T-helper 2 cell treated with Interferon-gamma antibody and Interleukin-4, amounts not matched to agents 5 μg/mL and 100 μg/mL, for 36 hours (primary cell): ENCODE data around the gene ACAD10.

Experiments used
- DNase-seq: peaks from one replicate; pipeline ENCODE4 v3.0.0; 2021; ENCODE audit warnings: low spot score
- H3K27ac Mint-ChIP-seq: one replicate; pipeline ENCODE4 v1.8.0; 2021; ENCODE audit warnings: mild to moderate bottlenecking, mixed read lengths
- H3K27me3 Mint-ChIP-seq: one replicate; pipeline ENCODE4 v1.8.0; 2021; ENCODE audit warnings: low read depth, mixed read lengths
- H3K36me3 Mint-ChIP-seq: one replicate; pipeline ENCODE4 v1.8.0; 2021; ENCODE audit warnings: low read depth, mixed read lengths
- H3K4me1 Mint-ChIP-seq: one replicate; pipeline ENCODE4 v1.8.0; 2021; ENCODE audit warnings: low read depth, mixed read lengths
- H3K4me3 Mint-ChIP-seq: one replicate; pipeline ENCODE4 v1.8.0; 2022; ENCODE audit warnings: mild to moderate bottlenecking, moderate library complexity, mixed read lengths
- H3K9me3 Mint-ChIP-seq: one replicate; pipeline ENCODE4 v1.8.0; 2021; ENCODE audit warnings: mixed read lengths

The ACAD10 gene

DNA sequence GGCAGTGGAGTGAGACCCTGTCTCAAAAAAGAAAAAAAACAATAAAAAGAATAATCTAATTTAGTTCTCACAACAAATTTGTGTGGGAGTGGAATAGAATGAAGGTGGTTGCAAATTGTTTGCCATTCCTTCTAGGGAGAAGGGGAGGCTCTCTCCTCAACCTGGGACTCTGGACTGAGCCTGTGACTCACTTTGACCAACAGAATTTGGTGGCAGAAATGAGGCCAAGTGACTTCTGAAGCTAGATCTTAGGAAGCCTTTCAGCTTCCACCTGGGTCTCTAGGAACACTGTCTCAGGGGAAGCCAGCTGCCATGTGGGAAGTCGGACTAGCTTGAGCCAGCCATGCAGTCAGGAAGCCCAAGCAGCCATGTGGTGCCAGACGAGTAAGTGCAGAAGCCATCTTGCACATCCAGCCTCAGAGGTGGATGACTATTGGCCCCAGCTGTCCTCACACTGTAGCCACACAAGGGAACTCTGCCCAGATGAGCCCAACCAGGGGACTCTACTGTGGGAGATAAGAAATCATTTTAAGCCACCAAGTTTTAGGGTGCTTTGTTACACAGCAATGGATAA lies 95.3 kb downstream of the ACAD10 start:
- H3K9me3 Mint-ChIP-seq, result no peaks in the 10 kb centered on the region
- DNase-seq, result no peak
- H3K36me3 Mint-ChIP-seq, result no peaks in the 10 kb centered on the region
- no peaks in the 10 kb centered on the region for H3K27me3 Mint-ChIP-seq
- H3K4me3 Mint-ChIP-seq, result no peak overlapping the region
- no peaks in the 10 kb centered on the region for H3K4me1 Mint-ChIP-seq
- no peak overlapping the region for H3K27ac Mint-ChIP-seq

DNA sequence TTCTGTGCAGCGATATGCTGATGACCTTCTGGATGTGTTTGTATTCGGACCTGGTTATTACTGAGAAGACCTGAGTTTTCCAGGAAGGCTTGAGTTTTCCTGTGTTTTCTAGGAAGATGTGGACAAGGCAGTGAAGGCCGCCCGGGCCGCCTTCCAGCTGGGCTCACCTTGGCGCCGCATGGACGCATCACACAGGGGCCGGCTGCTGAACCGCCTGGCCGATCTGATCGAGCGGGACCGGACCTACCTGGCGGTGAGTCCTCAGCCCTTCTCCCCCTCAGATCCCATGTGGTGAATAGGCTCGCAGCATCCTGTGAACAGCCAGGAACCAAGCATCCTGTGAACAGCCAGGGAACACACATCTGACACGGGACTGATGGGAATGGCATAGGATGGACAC lies 97.2 kb downstream of the ACAD10 start:
- Mint-ChIP-seq H3K27me3 (no peaks in the 10 kb centered on the region), H3K4me1 (no peaks in the 10 kb centered on the region), H3K36me3 (no peaks in the 10 kb centered on the region), H3K9me3 (no peaks in the 10 kb centered on the region), H3K4me3 (no peak overlapping the region), H3K27ac (no peak overlapping the region)
- DNase-seq, result no peak

DNA sequence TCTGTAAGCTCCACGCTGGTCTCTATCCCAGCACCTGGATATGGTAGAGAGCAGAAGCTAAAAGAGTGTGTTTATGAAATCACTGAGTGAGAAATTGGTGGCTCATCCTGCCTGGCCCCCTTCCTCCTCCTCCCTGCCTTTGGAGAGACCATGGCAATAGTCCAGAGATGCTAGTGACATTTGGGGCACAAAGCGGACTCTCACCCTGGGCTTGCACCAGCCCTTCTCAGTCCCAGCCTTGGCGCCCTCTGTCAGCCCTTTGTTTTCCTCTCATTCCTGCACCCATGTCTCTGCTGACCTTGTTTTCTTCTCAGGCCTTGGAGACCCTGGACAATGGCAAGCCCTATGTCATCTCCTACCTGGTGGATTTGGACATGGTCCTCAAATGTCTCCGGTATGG lies 99.1 kb downstream of the ACAD10 start:
- Mint-ChIP-seq H3K27ac (no peak overlapping the region), H3K4me1 (no peaks in the 10 kb centered on the region), H3K9me3 (no peaks in the 10 kb centered on the region), H3K27me3 (no peaks in the 10 kb centered on the region), H3K4me3 (no peak overlapping the region), H3K36me3 (no peaks in the 10 kb centered on the region)
- DNase-seq, result no peak

DNA sequence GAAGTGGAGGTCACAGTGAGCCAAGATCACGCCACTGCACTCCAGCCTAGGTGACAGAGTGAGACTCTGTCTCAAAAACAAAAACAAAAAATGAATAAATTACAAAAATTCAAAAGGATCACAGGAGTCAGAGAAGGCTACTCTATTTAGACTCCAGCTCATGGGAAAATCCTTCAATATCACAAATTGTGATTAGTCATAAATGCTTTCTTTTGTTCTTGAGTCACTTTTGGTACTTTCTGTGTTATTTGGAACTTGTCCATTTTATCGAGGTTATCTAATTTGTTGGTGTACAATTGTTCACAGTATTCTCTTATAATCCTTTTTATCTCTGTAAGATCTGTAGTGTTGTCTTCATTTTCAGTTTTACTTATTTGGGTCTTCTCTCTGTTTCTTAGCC lies 99.8 kb downstream of the ACAD10 start:
- no peaks in the 10 kb centered on the region for H3K36me3 Mint-ChIP-seq
- no peaks in the 10 kb centered on the region for H3K27me3 Mint-ChIP-seq
- H3K9me3 Mint-ChIP-seq, result no peaks in the 10 kb centered on the region
- no peak overlapping the region for H3K4me3 Mint-ChIP-seq
- H3K27ac Mint-ChIP-seq, result no peak overlapping the region
- H3K4me1 Mint-ChIP-seq, result no peaks in the 10 kb centered on the region
- no peak for DNase-seq

DNA sequence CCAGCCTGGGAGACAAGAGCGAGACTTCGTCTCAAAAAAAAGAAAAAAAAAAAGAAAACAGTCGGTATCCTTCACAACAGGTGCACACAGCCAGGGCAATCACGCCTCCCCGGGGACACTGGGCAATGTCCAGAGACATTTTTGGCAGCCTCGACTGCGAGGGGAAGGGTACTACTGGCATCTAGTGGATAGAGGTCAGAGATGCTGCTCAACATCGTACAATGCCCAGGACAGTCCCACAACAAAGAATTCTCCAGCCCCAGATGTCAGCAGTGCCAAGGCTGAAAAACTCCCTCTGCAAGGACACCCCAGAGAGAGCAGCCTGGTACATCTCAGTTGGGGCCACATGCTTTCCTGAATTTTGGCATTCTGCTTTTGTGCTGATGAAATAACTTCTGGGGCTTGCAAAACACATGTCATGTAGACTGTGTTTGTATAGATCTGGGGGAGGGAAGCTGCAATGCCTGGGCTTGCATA lies 102.4 kb downstream of the ACAD10 start:
- Mint-ChIP-seq H3K27ac (no peak overlapping the region), H3K4me1 (no peaks in the 10 kb centered on the region), H3K4me3 (no peak overlapping the region), H3K27me3 (no peaks in the 10 kb centered on the region), H3K9me3 (no peaks in the 10 kb centered on the region), H3K36me3 (no peaks in the 10 kb centered on the region)
- no peak for DNase-seq

DNA sequence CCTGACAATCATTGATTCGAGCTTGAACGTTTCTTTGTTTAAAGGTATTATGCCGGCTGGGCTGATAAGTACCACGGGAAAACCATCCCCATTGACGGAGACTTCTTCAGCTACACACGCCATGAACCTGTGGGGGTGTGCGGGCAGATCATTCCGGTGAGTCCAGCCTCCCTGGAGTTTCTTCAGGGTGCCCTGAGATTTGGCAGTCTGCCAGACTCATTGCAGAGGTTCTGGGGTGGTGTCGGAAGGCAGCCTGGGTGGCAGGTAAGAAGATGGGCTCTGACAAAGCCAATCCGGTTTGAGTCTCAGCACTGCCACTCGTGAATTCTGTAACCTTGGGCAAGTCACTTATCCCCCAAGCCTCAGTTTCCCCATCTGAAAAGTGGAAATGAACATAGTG lies 103.9 kb downstream of the ACAD10 start:
- no peak overlapping the region for H3K4me3 Mint-ChIP-seq

DNA sequence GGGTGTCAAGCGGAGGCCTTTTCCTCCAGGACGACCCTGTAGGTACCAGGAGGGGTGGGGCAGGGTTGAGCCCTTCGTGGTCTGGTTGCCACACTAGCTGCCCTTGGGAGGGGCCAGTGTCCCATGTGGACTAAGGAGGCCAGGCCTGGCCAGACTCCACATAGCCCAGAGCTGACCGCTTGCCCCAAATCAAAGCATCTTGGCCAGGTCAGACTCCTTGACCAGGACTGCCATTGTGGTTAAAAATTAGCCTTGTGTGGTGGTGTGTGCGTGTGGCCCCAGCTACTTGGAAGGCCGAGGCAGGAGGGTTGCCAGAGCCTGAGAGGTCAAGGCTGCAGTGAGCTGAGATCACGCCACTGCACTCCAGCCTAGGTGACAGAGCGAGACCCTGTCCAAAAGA lies 105.7 kb downstream of the ACAD10 start:
- Mint-ChIP-seq H3K27ac (no peak overlapping the region), H3K4me3 (no peak overlapping the region), H3K4me1 (no peaks in the 10 kb centered on the region), H3K9me3 (no peaks in the 10 kb centered on the region), H3K36me3 (no peaks in the 10 kb centered on the region), H3K27me3 (no peaks in the 10 kb centered on the region)
- no peak for DNase-seq

More for the DNA sequence above, 103.9 kb downstream of the ACAD10 start:
- no peak for DNase-seq
- Mint-ChIP-seq H3K9me3 (no peaks in the 10 kb centered on the region), H3K36me3 (no peaks in the 10 kb centered on the region), H3K4me1 (no peaks in the 10 kb centered on the region), H3K27me3 (no peaks in the 10 kb centered on the region), H3K27ac (no peak overlapping the region)

DNA sequence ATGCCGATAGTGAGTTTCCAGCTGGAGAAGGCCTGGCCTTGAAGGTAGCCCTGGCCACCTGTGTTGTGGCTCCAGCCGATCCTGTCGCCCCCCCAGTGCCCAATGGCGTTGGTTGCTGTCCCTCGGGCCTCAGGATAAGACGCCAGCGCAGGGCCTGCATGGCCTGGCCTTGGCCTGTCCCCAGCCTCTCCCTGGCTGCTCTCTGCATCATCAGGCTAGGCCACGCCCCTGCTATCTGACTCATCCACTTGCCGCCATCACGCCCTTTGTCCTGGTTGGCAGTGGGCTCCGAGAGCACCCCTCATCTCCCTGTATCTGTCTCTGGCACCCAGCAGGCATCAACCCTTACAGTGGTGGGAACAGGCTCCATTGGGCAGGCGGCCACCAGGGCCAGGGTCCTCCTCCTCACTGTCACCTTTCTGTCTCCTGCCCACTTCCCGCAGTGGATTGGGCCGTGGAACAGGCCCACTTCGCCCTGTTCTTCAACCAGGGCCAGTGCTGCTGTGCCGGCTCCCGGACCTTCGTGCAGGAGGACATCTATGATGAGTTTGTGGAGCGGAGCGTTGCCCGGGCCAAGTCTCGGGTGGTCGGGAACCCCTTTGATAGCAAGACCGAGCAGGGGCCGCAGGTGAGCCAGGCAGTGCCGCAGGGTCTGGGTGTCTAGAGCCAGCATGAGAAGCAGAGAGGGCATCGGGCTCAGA lies 106.5 kb downstream of the ACAD10 start:
- DNase-seq, result no peak
- Mint-ChIP-seq H3K4me3 (no peak overlapping the region), H3K9me3 (no peaks in the 10 kb centered on the region), H3K27me3 (no peaks in the 10 kb centered on the region), H3K27ac (no peak overlapping the region), H3K36me3 (no peaks in the 10 kb centered on the region), H3K4me1 (no peaks in the 10 kb centered on the region)

DNA sequence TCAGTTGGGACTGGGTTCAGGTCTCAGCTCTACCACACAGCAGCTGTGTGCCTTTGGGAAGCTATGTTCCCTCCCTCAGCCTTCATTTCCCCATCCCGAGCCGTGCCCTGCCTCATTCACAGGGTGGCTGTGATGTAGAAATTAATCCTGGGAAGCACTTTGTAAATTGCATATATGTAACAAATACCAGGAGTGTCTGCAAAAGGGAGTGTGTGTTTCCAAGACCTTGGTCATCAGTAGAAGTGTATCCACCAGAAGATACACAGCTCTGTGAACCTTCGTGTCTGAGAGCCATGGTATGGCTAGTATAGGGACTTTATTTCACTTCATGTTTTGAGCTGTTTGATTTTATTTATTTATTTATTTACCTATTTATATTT lies 107.0 kb downstream of the ACAD10 start:
- Mint-ChIP-seq H3K9me3 (no peaks in the 10 kb centered on the region), H3K4me1 (no peaks in the 10 kb centered on the region), H3K36me3 (no peaks in the 10 kb centered on the region), H3K27ac (no peak overlapping the region), H3K4me3 (no peak overlapping the region), H3K27me3 (no peaks in the 10 kb centered on the region)
- no peak for DNase-seq

DNA sequence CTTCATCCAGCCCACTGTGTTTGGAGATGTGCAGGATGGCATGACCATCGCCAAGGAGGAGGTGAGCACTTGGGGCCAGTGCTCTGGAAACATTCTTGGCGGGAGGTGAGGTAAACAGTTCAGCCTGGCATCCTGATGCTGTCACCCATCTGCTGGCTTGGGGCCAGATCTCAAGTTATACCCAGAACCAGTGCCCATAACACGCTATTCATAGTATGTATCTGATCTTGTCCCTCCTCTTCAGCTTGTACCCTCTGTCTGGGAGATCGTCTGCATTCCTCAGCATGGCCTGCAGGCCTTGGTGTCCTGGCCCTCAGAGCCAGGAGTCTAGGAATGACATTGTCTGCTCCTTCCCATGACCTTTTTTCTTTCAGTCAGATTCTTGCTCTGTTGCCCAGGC lies 112.3 kb downstream of the ACAD10 start:
- H3K4me3 Mint-ChIP-seq, result no peak overlapping the region

DNA sequence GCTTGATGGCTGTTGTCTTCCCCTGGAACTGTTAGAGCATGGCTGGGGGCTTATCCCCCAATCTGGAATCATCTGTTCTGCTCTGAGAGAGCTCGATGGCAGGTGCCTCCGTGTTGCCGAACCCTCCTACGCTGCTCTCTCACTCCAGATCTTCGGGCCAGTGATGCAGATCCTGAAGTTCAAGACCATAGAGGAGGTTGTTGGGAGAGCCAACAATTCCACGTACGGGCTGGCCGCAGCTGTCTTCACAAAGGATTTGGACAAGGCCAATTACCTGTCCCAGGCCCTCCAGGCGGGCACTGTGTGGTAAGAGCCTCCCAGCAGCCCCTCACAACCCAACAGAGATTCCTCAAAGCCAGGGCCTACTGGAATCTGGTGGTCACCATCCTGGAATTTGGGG lies 113.9 kb downstream of the ACAD10 start:
- H3K27me3 Mint-ChIP-seq, result no peaks in the 10 kb centered on the region
- no peak overlapping the region for H3K27ac Mint-ChIP-seq
- no peaks in the 10 kb centered on the region for H3K9me3 Mint-ChIP-seq
- no peaks in the 10 kb centered on the region for H3K4me1 Mint-ChIP-seq
- H3K36me3 Mint-ChIP-seq, result no peaks in the 10 kb centered on the region
- no peak for DNase-seq
- no peak overlapping the region for H3K4me3 Mint-ChIP-seq

More for the DNA sequence above, 112.3 kb downstream of the ACAD10 start:
- DNase-seq, result no peak
- H3K27ac Mint-ChIP-seq, result no peak overlapping the region
- no peaks in the 10 kb centered on the region for H3K4me1 Mint-ChIP-seq
- no peaks in the 10 kb centered on the region for H3K9me3 Mint-ChIP-seq
- H3K36me3 Mint-ChIP-seq, result no peaks in the 10 kb centered on the region
- no peaks in the 10 kb centered on the region for H3K27me3 Mint-ChIP-seq

DNA sequence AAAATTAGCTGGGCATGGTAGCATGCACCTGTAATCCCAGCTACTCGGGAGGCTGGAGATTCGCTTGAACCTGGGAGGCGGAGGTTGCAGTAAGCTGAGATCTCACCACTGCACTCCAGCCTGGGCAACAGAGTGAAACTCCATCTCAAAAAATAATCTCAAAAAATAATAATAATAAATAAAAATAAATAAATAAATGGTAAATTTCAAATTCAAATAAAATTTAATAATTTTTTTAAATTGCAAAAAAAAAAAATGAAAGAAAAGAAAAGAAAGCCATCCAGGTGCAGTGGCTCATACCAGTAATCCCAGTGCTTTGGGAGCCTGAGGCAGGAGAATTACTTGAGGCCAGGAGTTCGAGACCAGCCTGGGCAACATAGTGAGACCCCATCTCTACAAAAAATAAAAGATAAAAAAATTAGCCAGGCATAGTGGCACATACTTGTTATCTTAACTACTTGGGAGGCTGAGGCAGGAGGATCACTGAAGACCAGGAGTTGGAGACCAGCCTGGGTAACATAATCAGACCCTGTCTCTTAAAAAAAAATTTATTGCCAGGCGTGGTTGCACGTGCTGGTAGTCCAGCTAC lies 117.3 kb downstream of the ACAD10 start:
- Mint-ChIP-seq H3K4me3 (no peak overlapping the region), H3K36me3 (no peaks in the 10 kb centered on the region), H3K27ac (no peak overlapping the region), H3K9me3 (no peaks in the 10 kb centered on the region), H3K4me1 (no peaks in the 10 kb centered on the region), H3K27me3 (no peaks in the 10 kb centered on the region)
- DNase-seq, result no peak

DNA sequence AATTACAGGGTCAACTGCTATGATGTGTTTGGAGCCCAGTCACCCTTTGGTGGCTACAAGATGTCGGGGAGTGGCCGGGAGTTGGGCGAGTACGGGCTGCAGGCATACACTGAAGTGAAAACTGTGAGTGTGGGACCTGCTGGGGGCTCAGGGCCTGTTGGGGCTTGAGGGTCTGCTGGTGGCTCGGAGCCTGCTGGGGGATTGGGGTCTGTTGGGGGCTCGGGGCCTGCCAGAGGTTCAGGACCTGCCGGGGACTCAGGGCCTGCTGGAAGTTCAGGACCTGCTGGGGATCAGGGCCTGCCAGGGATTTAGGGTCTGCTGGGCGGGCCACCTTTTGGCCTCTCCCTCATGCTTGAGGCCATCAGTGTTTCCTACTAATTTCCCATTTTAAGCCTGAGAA lies 118.0 kb downstream of the ACAD10 start:
- no peaks in the 10 kb centered on the region for H3K9me3 Mint-ChIP-seq
- no peak overlapping the region for H3K27ac Mint-ChIP-seq
- no peaks in the 10 kb centered on the region for H3K27me3 Mint-ChIP-seq
- no peaks in the 10 kb centered on the region for H3K36me3 Mint-ChIP-seq
- no peak overlapping the region for H3K4me3 Mint-ChIP-seq
- DNase-seq, result no peak
- H3K4me1 Mint-ChIP-seq, result no peaks in the 10 kb centered on the region

DNA sequence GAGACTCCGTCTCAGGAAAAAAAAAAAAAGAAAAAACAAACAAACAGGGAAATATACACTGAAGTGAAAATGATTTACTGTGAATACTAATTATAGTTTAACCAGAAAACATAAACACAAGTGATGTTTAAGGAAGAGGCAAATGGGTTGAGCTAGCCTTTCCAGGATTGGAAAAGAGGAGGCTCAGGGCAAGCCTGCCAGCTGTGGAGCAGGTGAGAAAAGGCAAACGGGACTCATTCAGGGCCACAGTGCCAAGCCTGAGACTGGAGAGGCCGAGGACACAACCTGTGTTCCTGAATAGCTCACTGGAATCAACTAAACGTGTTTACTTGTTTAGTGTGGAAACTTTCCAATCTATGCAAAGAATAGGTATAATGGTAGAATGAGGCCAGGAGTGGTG lies 120.5 kb downstream of the ACAD10 start:
- Mint-ChIP-seq H3K4me1 (no peaks in the 10 kb centered on the region), H3K27ac (no peak overlapping the region), H3K9me3 (no peaks in the 10 kb centered on the region), H3K27me3 (no peaks in the 10 kb centered on the region), H3K36me3 (no peaks in the 10 kb centered on the region), H3K4me3 (no peak overlapping the region)
- no peak for DNase-seq
